ENCODE measurements around the gene SLC25A15. TPM values are rescaled to one million over a fixed set of nuclear protein-coding genes. Genes with fewer than 3 reads are reported as not detected.
"Not testable (repeated sequence)": the region's sequence is repeated elsewhere in the genome, so short reads cannot be mapped to it uniquely, and the experiment has no call there.

Gene SLC25A15
- total RNA-seq, 1 experiment from 2014 or later: 22.0 TPM

DNA sequence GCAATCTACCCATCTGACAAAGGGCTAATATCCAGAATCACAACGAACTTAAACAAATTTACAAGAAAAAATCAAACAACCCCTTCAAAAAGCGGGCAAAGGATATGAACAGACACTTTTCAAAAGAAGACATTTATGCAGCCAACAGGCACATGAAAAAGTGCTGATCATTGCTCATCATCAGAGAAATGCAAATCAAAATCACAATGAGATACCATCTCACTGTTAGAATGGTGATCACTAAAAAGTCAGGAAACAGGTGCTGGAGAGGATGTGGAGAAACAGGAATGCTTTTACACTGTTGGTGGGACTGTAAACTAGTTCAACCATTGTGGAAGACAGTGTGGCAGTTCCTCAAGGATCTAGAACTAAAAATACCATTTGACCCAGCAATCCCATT is 51.5 kb downstream of the SLC25A15 start:
- H3K4me1 ChIP-seq (ENCODE audit: insufficient read depth, low read length); H3K27ac ChIP-seq (ENCODE audit: low read length); ATAC-seq; H3F3A ChIP-seq (ENCODE audit: low read length, unreplicated experiment); POLR2A ChIA-PET (ENCODE audit: unreplicated experiment); DNase-seq; H3K36me3 ChIP-seq (ENCODE audit: low read depth, low read length); H3K4me2 ChIP-seq (ENCODE audit: low read length); H3K9me3 ChIP-seq (ENCODE audit: low read length); H3K9me2 ChIP-seq (replicated peaks; ENCODE audit: low read length); H4K20me1 ChIP-seq (ENCODE audit: low read length); H3K27me3 ChIP-seq (ENCODE audit: low read length); intact Hi-C loops (cut with micrococcal nuclease); CTCF ChIA-PET; H3K79me2 ChIP-seq (ENCODE audit: low read length); H2AFZ ChIP-seq (ENCODE audit: low read length); H3K4me3 ChIP-seq (ENCODE audit: low read length); H3K9ac ChIP-seq (ENCODE audit: low read length); BruUV-seq (replicated peaks): not testable (repeated sequence)

Small RNA genes within 50 kb of the gene (microRNA-seq; reads per million reads assigned to microRNA genes)
- gene MIR621 (ENCODE audit: unreplicated experiment): not detected

Other genes with a start within 250 kb of the SLC25A15 start
- gene FOXO1, start 123.0 kb upstream of the SLC25A15 start, total RNA-seq (2014; rRNA removed): 2.7 and 3.5 TPM in 2 replicates
- 13.3 and 14.6 TPM in 2 replicates for gene MRPS31, start 18.4 kb upstream of the SLC25A15 start, total RNA-seq (2014; rRNA removed)
- gene ELF1, start 229.7 kb downstream of the SLC25A15 start, total RNA-seq (2014; rRNA removed): 15.3 and 17.7 TPM in 2 replicates